Limb (tissue), 2 donors: ENCODE data around the gene ZNF644.

ENCODE experiments used
- DNase-seq, 2 donors: peaks; one replicate each; pipeline ENCODE4 v3.0.0-alpha.2; 2016; ENCODE audit errors: extremely low spot score in 2 of 2

The ZNF644 gene

DNA sequence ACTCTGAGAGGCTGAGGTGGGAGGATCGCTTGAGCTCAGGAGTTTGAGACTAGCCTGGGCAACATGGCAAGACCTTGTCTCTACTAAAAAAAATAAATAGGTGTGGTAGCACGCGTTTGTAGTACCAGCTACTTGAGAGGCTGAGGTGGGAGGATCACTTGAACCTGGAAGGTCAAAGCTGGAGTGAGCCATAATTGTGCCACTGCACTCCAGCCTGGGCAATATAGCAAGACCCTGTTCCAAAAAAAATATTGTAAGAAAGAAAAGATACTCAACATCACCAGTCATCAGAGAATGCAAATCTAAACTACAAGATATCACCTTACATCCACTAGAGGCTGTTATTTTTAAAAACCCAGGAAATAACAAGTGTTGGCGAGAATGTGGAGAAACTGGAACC lies 32.5 kb downstream of the ZNF644 start:
- no peak for DNase-seq

DNA sequence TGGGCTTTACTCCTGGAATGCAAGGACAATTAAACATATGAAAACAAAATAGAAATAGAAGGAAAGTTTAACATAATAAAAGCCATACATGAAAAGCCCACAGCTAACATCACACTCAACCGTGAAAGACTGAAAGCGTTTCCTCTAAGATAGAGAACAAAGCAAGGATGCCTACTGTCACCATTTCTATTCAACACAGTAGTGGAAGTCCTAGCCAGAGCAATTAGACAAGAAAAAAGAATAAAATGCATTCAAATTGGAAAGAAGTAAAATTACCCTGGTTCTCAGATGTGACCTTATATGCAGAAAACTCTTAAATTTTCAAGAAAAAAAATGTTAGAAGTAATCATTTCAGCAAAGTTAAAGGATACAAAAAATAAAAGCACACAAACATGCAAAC lies 34.0 kb downstream of the ZNF644 start:
- DNase-seq = no peak

DNA sequence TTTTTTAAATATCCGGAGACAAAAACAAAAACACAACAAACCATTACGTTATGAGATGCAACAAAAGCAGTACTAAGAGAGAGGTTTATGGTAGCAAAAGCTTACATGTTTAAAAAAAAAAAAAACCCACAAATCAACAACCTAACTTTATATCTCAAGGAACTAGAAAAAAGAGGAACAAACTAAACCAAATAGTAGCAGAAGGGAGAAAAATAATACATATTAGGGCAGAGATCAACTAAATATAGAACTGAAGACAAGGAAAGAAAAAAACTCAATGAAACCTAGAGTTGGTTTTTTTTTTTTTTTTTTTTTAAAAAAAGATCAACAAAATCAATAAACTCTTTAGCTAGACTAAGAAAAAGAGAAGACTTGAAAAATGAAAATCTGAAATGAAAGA lies 34.9 kb downstream of the ZNF644 start:
- no peak for DNase-seq

DNA sequence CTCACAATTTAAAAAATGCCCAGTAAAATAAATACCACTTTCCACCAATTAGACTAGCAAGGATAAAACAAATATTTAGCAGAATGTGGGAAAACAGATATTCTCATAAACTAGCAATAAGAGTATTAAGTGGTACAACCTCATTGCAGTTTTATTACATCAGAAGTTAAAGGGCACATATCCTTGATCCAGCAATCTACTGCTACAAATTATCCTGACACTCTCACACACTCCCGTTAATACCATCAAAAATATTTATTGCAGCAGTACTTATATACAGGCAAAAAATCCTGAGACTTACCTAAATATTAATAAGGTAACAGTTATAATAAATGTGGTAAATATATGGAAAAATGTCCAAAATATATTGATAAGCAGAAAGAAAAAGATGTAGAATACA lies 44.3 kb downstream of the ZNF644 start:
- no peak for DNase-seq

DNA sequence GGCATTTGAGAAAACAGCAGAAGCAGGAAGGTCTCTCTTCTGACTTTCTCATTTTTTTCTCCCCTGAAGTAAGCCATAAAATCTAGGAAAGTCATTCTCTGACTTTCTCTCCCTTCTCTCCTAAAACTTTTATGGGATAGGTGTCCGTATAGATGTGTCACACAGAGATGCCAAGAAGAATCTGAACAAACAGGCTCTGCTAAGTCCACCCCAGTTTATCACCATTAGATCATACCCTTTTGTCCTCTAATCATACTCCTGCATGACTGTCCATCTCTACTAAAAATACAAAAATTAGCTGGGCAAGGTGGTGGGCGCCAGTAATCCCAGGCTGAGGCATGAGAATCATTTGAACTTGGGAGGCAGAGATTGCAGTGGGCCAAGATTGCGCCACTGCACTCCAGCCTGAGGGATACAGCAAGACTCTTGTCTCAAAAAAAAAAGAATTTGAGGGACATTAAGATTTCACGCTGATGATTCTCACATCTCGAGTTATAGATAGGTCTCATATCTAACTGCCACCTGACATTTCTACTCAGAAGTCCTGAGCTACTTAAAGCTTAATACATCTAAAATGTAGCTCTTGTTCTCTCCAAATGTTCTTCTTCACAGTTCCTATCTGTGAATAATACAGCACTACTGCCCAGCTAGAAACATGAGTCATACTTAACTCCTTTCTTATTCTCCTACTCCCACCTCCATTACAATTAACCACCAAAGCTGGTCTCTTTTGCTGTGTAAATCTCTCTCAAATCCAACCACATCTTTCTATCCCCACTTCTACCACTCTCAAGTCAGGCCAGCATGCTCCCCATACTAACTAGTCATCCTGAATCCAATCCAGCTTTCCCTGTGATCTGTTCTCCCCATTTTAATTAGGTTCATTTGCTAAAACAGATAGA lies 47.7 kb downstream of the ZNF644 start:
- DNase-seq = no peak

DNA sequence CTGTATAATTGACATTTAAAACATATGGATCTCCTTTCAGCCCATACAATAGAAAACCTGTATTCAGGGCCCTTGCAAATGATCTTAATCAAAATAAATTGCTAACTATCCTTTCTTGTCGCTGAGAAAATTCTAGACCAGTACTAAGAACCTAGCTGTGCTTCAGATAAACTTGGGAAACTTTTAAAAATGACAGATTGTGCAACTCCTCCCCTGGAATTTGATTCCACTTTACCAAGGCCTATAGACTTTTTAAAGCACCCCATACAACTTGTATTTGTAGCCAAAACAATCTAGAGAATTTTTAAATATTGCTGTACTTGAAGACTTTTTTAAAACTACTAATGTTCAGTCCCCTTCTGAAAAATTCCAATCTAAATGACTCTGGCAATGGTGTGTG lies 51.6 kb downstream of the ZNF644 start:
- DNase-seq = no peak

DNA sequence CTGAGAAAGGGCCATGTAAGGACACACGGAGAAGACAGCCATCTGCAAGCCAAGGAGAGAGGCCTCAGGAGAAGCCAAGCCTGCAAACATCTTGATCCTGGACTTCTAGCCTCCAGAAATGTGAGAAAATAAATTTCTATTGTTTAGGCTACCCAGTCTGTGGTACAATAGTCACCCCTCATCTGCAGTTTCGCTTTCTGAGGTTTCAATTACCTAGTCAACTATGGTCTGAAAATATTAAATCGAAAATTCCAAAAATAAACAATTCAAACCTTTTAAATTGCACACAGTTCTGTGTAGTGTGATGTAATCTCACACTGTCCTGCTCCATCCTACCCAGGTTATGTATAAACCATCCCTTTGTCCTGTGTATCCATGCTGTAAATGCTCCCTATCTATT lies 52.6 kb downstream of the ZNF644 start:
- no peak for DNase-seq

DNA sequence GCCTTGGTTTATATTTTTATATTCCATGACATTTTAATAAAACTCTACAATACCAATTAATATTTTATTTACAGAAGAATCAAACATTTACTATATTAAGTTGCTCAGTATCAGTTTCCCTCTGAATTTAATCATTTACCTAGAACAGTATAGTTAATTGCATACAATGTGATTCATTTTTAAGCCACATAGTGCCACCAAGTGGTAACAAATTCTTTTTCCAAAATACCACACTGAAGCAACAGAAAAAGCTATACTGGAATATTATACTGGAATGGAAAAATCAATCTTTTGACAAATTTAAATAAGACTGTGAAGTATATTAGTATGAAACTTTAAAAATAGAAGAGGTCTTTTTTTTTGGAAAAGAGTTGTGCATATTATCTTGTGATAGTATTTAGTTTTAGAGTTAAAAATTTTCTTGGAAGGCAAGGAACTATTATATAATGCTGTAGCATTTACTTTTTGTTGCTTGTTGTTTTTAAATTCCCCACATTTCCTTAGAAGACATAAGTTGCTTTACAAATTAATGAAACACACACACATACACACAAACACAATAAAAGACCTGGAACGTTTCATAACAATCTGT lies 57.3 kb downstream of the ZNF644 start:
- no peak for DNase-seq

DNA sequence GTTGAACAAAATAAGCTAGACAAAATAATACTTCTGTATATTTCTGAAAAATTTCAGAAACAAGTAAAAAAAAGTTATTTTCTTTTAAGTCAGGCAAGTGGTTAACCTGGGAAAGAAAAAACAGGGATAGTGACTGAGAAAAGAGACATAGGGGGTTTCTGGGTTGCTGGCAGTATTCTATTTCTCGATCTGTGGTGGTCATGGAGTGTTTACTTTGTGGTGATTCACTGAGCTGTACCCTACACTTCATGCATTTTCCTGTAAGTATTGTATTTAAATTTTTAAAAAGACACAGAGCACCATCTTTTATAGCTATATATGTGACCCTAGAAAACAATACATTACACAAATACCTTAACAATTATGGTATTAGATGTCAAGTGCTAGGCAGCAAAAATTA lies 58.2 kb downstream of the ZNF644 start:
- DNase-seq = no peak

DNA sequence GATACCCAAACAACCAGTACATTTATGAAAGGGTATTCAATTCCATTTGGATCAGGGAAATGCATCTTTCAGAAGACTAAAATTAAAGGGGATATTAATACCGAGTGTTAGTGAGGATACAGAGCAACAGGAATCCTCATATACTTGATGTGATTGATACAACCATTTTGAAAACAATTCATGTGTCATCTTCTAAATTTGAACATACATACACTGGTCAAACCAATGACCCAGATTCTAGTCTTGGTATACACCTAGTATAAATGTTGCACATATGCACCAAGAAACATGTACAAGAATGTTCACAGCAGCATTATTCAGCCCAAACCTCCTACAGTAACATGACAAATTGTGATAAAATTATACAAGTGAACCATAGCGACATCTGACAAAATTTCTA lies 58.6 kb downstream of the ZNF644 start:
- no peak for DNase-seq

DNA sequence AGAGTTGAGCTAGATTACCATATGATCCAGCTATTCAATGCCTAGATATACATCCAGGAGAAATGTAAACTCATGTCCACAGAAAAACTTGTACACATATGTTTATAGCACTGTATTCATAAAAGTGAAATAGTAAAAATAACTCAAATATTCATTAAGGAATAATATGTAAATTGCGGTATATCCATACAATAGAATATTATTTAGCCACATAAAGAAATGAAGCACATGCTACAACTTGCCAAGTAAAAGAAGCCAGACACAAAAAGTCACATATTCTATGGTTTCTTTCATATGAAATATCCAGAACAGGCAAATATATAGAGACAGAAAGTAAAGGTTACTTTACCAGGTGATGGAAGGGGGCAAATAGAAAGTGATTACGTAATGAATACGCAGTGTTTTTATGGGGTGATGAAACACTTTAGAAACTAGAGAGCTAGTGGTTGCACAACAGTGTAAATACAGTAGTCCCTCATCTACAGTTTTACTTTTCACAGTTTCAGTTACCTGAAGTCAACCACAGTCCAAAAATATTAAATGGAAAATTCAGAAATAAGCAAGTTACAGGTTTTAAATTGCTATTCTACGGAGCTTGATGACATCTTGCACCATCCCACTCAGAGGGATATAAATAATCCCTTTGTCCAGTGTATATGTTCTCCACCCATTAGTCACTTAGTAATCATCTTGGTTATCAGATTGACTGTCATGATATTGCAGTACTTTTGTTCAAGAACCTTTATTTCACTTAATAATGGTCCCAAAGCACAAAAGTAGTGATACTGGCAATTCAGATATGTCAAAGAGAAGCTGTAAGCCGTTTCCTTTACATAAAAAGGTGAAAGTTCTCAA lies 62.3 kb downstream of the ZNF644 start:
- DNase-seq = no peak

DNA sequence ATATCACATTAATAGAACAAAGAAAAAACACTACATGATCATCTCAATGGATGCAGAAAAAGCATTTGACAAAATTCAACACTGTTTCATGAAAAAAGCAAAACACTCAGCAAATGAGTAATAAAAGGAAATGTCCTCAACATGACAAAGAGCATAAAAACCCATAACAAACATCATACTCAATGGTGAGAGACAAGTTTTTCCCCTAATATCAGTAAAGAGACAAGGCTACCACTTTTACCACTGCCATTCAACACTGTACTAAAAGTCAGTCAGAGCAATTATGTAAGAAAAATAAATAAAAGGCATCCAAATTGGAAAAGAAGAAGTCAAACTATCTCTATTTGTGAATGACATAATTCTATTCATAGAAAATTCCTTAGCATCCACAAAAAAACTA lies 64.3 kb downstream of the ZNF644 start:
- DNase-seq = no peak

DNA sequence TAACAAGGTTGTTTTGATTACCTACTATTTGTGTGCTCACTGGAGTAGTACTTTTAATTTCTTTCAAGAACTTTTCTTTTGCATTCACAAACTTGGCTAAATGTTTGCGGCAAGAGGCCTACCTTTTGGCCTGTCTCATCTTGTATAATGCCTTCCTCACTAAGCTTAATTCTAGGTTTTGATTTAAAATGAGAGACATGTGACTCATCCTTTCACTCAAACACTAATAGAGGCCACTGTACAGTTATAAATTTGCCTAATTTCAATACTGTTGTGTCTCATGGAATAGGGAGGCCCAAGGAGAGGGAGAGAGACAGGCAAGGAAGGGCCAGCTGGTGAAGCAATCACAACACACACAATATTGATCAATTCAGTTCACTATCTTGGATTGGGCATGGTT lies 66.1 kb downstream of the ZNF644 start:
- no peak for DNase-seq

DNA sequence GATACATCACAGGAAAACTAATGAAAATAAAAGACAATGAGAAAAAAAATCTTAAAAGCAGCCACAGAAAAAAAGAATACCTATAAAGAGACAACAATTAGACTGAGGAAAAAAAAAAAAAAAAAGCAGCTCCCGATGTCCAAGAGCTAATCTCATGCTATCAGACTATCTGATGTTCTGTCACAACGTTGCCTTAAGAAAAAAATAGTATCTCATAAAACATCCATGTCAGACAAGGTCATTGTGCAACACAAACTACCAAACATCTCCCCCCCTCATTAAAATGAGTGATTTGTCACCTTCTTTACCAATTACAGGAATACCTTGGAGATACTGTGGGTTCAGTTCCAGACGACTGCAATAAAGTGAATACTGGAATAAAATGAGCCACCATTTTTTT lies 68.9 kb downstream of the ZNF644 start:
- no peak for DNase-seq

DNA sequence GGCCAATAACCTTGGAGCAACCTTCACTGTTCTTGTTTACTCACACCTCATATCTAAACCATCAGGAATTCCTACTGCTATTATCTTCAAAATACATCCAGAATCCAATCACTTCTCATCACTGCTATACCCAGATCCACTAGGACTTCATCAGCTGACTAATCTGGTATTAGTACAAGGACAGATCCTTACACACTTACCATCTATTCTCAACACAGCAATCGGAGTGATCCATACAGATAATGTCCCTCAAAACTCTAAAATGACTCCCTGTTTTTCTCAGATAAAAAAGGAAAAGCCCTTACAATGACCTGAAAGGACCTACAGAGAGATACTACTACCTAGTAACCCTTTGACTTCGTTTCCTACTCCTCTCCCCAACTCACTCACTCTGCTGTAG lies 70.8 kb downstream of the ZNF644 start:
- no peak for DNase-seq

DNA sequence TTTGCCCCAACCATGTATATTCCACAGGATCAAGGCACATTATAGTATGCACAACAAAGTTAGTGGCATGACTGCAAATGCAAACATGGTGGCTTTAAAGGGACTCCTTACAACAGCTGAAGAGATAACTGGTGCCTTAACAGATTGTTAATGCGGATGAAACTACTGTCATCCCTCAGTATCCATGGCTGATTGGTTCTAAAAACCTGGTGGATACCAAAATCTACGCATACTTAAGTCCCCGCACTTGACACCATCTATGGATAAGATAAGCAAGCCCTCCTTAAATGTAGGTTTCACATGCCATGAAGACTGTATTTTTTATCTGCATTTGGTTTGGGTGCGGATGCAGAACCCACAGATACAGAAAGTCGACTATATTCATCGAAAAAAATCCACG lies 73.5 kb downstream of the ZNF644 start:
- DNase-seq = no peak

DNA sequence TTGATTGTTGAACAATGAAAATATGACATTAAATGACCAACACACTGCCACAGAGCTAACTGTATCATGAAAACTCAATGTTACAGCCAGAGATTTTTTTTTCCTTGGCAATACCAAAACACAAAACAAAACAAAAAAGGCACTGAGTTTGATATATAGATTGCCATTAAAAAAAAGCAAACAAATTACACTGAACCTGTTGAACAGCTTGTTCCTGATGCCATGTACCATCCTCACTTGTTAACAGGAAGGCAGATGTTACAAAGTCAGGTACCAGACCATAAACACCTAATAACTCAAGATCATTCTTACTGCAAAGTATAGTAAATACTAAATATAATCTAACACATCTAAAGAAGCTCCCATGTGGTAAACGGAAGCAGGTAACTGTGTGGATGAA lies 75.2 kb downstream of the ZNF644 start:
- no peak for DNase-seq

DNA sequence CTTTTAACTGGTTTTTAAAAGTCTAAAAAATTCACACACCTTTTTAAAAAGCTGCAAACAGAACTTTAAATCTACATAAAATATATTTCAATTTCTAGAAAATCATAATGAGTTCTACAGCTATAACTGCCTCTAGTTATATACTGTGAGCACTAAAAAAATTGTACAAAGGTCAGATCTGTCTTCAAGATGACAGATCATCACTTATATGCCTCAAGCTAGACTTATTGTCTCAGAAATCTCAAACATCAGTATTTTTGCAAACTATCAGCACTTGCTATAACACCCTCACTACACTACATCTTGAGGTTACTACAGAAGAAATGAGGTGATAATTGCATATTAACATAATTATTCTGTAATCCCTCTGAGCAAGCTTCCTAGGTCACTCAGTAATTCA lies 76.5 kb downstream of the ZNF644 start:
- no peak for DNase-seq

DNA sequence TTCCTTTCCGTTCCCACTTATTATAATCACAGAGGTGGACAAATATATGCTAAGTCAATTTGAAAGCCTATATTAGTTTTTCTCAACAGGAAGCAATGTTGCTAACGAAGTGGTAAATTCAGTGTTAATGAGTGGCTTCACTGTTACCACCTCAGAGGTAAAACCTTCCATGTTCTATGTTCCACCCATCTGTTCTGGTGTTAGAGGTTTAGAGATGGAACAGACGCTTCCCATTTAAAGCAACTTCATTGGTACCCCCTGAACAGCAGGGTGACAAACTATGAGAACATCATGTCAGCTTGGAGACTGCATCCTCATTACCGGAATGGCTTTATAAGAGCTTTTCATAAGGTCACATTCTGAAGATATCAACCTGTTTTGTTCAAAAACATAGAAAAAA lies 77.9 kb downstream of the ZNF644 start:
- DNase-seq = no peak

DNA sequence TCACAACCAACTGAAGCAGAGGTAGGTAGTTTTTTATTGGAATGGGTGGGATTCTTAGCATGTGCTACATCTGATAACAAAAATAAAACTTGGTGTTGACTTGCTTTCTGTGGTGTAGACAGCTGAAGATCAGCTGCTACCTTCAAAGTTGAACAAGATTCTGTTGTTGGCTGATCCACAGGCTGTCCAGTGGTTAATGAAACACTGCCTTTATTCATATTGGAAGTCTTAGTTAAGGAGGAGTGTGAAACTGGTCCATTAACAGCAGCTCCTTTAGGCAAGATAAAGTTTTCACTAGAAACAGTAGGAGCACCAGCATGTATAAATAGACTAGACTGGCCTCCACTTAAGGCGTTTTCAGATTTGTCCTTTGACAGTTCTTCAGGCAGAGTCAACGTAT lies 81.1 kb downstream of the ZNF644 start:
- DNase-seq = no peak

DNA sequence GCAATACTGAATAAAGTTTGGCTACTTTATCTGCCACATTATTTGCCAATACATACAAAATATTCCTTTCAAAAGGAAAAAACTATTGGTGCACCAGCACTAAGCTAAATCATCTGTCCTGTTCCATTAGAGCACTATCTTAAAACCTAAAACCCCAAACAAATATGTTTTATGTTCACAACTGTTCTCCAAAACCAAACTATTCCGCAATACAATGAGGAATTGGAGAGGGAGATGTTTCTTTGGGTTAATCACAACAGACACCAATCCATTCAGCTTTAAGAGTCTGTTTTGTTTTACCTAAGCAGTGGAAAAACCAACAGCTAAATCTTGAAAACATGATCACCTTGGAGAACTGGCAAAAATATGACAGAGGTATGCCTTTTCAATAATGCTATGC lies 85.1 kb downstream of the ZNF644 start:
- no peak for DNase-seq

DNA sequence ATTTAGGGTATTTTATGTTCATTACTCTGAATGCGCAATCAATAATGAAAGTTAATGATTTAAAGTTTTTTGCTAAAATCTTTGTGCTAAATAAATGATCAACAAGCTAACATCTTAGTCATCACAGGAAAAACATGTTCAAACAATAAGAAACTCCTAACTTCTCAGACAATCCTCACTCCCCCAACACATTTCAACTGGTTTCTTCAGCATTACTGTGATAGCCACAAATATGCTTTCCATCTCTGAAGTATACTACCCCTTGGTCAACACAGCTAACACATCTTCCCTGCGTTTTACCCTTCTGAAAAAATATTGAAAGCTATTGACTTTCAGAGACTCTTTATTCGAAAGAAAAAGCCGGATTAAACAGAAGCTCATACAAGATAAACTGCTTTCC lies 85.8 kb downstream of the ZNF644 start:
- DNase-seq = no peak
